GM10266 (cell line): Measurements from ENCODE around the gene DPP6.
"Not testable (repeated sequence)": the region's sequence is repeated elsewhere in the genome, so short reads cannot be mapped to it uniquely, and the experiment has no call there.

Source experiments
- DNase-seq: peaks from one replicate; pipeline ENCODE4 v3.0.0; 2012; ENCODE audit errors: extremely low spot score
- TF ChIP-seq, protein P1 (sequence below): IDR thresholded peaks from 2 replicates; pipeline ENCODE4 v1.5.1; 2012; ENCODE audit warnings: mild to moderate bottlenecking, low read depth; ENCODE audit not compliant: control insufficient read depth, insufficient read depth; ENCODE audit errors: missing control alignments

Gene DPP6

DNA sequence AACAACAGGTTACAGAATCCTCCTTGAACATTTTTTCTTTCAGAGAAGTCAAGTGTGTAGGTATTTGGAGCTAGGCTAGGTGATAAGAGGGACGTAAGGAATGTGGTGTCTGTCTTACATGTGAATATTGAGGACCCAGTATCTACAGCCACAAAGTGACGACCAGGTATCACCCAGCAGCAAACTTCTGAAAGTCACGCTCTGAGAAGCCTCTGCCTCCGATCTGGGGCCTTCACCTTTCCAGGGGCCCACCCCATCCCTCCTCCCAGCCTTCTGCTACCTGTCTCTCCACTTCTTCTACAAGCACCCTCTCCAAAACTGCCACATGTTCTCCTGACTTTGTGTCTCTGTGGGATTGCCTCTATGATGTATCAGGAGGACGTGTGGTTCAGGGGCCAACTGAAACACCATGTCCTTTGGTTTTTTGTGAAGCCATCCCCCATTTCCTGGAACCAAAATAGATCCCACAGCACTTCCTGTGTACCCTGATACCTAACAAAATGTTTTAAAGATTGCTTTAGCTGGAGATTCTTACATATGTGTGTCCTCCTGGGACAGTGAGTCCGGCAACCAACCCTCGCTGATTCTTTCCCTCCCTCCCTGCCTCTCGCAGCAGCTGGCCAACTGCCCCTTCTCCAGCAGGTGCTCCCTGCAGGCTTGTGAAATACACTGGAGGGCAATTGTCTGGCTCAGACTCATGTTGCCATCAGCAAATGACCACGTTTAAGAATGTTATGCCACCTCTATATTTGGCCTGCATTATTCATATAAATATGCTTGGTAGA lies 93.9 kb downstream of the DPP6 start:
- DNase-seq, result not testable (repeated sequence)

DNA sequence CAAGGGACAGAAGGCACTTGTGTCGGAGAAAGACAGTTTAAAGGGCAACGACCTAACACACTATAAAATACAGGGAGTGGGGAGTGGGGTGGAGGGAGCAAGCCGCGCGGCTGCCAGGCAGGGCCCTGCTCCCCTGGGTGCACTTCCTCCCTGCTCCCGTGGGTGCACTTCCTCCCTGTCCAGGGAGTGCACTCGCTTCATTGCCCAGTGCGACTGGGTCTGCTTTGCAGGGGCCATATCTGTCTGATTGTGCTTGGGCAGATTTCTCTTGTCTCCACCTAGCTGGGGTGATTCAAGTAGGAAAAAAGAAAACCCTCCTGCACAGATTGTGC lies 94.5 kb downstream of the DPP6 start:
- not testable (repeated sequence) for DNase-seq

DNA sequence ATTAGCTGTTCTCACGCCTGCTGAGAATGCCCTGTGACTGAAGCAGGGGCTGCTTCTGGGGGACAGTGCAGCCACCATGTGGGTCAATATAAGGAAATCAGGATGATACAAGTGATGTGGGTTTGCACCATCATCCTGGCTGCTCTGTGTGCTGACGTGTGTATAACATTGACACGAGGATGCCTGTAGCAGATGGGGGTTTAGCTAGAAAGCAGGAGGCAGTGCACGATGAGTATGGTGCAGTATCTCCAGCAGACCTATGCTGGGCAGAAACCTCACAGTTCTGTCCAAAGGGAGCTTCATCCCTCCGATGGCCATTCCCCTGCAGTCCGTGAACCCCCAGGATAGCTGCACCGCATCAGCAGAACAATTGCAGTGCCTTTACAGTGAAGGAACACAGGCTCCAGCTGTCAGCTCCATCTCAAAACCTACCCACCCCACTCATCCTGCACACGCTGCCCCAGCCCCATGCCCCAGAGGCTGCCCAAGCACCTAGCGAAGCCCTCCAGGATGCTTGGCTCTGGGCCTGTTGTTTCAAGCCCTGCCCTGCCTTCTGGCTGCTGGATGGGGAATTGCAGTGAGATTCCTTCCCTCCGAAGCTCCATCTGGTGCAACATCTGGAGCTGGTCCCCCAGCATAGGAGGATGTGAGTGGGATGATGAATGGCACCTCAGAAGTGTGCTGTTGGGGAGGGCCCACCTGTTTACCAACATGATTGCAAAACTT lies 96.8 kb downstream of the DPP6 start:
- not testable (repeated sequence) for DNase-seq

DNA sequence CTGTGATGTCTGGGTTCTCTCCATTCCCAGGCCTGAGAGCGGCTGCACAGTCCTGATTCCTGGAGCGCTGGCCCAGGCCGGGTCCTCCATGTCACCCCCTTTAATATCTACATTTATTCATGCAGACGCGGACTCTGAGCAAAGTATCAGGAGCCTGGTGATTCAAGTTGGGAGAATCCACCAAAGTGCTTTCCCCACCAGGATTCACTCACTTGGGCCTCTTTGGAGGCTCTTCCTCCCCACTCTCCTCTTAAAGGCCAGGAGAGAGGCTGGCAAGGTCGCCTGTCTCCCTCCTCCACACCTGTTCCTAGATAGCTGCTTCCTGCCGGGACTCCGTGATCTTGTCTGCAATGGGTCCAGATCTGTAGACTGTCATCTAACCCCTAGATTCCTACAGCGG lies 98.5 kb downstream of the DPP6 start:
- DNase-seq, result not testable (repeated sequence)

DNA sequence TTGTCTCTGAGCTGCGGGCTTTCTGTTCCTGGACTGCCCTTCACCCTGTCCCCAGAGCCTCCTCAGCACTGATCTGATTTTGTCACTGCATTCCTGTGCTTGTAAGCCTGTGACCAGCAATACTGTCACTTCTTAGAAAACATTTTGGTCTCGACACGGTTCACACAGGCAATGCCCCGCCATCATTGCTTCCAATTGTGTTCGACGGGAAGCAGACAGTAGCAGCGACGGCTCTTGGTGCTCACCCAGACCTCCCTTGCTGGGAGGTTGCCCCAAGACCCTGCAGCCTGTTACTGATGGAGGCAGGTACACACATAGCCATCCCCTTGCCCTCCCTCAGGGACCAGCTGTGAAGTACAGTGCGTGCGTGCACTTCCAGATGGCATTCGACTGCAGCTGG lies 99.1 kb downstream of the DPP6 start:
- not testable (repeated sequence) for DNase-seq

DNA sequence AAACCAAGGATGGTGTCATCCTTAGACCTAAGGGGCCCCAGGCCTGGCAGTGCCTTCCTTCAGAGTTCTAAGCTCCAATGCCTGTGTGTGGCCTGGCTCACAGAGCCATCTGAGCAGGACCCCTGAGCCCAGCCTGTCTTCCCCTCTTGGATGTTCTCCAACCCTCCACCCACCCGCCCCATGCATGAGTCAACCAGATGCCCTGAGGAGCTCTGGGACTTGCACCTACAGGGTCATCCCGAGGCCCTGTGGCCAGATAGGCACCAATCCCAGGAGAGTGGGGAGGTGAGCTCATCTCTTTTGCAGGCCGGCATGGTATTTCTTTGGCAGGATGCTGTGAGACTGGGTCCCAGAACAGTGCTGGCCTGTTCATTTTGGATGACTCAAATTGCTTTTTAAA lies 103.7 kb downstream of the DPP6 start:
- DNase-seq, result not testable (repeated sequence)

DNA sequence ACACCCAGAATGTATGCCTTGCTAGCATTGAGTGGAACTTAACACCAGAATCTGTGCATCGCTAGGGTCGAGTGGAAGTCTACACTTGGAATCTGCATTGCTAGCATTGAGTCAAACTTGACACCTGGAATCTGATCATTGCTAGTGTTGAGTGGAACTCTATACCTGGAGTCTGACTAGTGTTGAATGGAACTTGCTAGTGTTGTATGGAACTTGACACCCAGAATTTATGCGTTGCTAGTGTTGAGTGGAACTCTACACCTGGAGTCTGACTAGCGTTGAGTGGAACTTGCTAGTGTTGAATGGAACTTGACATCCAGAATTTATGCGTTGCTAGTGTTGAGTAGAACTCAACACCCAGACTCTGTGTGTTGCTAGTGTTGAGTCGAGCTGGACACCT lies 110.7 kb downstream of the DPP6 start:
- not testable (repeated sequence) for DNase-seq

DNA sequence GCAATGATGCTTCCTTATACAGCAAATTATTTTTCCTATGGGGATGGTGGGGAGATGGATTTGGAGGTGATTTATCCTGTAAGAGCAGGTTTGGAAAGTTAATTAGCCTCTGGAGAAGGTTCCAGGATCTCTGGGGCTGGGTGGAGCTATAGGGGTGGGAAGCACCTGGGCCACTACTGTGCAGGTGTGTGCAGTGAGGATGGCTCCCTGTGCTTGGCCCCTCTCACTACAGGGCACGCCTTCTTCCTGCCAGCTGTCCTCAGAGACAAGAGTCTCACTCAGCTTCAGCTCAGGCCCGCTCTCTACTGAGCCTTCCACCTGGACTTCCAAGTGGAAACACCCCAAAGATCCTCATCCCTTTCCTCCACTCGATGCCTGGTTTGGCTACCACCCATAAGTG lies 111.4 kb downstream of the DPP6 start:
- DNase-seq, result not testable (repeated sequence)

DNA sequence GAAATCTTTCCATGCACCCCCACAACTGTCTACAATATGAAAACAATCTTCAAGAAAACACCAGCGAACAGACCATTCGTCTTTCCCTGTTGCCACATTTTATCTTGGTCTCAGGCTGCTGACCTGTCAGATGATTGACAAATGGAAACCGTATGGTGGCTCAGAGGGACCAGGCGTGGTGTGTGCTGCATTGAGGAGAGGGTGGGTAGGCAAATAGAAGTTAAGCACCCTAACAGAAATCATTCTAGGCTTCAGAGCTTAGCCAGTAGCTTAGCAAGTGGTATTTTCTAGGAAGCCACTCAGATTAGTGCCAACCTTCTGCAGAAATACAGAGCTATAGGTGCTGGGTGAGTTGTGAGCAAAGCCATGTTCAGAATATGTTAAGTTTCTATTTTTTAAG lies 114.9 kb downstream of the DPP6 start:
- TF ChIP-seq, protein P1, sequence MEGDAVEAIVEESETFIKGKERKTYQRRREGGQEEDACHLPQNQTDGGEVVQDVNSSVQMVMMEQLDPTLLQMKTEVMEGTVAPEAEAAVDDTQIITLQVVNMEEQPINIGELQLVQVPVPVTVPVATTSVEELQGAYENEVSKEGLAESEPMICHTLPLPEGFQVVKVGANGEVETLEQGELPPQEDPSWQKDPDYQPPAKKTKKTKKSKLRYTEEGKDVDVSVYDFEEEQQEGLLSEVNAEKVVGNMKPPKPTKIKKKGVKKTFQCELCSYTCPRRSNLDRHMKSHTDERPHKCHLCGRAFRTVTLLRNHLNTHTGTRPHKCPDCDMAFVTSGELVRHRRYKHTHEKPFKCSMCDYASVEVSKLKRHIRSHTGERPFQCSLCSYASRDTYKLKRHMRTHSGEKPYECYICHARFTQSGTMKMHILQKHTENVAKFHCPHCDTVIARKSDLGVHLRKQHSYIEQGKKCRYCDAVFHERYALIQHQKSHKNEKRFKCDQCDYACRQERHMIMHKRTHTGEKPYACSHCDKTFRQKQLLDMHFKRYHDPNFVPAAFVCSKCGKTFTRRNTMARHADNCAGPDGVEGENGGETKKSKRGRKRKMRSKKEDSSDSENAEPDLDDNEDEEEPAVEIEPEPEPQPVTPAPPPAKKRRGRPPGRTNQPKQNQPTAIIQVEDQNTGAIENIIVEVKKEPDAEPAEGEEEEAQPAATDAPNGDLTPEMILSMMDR, result no peak
- DNase-seq, result no peak

DNA sequence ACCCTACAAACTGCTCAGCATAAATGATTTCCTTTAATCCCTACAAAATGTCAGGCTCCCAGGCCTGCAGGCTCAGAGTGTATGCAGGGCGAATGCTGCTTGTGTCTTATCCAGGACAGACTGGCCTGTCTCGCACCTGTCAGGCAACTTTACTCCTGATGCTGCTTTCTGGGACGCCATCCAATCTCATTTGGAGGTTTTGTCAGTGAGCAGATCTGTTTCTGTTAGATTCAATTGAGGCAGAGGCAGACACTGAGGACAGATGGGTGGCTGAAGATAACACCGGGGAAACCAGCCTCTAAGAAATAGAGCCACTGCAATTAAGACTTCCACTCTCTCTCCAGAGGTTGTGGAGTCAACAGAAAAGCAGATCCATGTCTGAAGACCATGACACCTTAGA lies 115.6 kb downstream of the DPP6 start:
- TF ChIP-seq, protein P1, result no peak
- no peak for DNase-seq

DNA sequence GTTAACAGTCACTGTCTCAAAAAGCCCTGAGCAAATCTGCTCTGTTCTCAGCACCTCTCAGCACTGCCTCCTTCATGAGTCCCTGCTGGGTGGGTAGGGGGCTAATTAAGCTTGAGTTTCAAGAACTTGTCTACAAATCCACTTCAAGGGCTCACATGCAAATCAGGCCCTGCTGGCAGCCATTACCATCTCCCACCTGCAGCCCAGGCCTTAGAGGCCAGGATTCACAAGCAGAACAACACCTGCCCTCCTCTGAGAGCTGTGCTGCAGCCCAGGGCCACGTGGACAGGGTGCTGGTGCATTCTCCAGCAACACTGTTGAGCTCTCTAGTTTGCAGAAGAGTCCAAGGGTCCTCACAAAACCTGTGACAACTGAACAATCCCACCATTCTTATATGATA lies 119.2 kb downstream of the DPP6 start:
- TF ChIP-seq, protein P1, result no peak
- DNase-seq, result no peak

DNA sequence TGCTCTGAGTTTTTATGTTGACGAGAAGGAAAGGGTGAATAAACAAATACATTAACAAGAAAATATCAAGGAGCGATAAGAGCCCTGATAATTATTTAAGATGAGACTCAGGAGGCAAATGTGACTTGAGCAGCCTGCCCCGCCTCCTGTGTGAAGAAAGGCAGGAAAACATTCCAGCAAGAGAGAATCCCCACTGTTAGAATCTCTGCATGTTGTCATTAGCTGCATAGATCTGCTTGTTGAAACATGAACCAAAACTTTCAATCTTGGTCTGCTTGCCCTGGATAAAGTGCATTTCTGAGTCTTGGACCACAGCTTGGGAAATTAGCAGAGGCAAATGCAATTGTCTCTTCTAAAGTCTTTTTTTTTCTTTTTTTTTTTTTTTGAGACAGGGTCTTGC lies 120.0 kb downstream of the DPP6 start:
- DNase-seq, result no peak
- TF ChIP-seq, protein P1, result no peak
